ENCODE results near the gene MS4A7. TPM values are rescaled to one million over a fixed set of nuclear protein-coding genes. Genes with fewer than 3 reads are reported as not detected.
A peak's percentile ranks its signal among the peaks of the same experiment; 100 is the strongest.

Gene MS4A7
- total and polyA plus RNA-seq, 12 donors: 2.3 to 23.9 (median 5.5) TPM

GRCh38 chr11:60338053-60338452, 40.3 kb upstream of the MS4A7 start:
- 72 to 74% methylated on average over 2 of the region's 2 CpGs for WGBS, 2 donors
- no peak for ATAC-seq
- H3K27me3 ChIP-seq: peaks cover 0 to 7% (median 0%) of the 10 kb centered on the region in 7 donors
- H3K4me3 ChIP-seq: no peak overlapping the region
- H3K36me3 ChIP-seq: no peaks in the 10 kb centered on the region
- H3K4me1 ChIP-seq: peaks cover 0 to 28% (median 0%) of the 10 kb centered on the region in 9 donors
- intact Hi-C loops (cut with DNase I): loop anchor here in 1 of 10 donors (5.0 kb wide), 1 partner anchor 364 kb away; no protein-coding TSS in a partner anchor
- H3K9me3 ChIP-seq: peaks cover 0 to 2% (median 0%) of the 10 kb centered on the region in 11 donors
- no peak overlapping the region for H3K27ac ChIP-seq
- TF ChIP-seq CTCF (IDR thresholded peaks at IDR 0.05): no peak
- no peak for DNase-seq

- Histone ChIP-seq H3K4me3 (no peak overlapping the region), H3K4me1 (peaks cover 0 to 15% (median 0%) of the 10 kb centered on the region in 9 donors), H3K27ac (no peak overlapping the region), H3K27me3 (peaks cover 0 to 7% (median 0%) of the 10 kb centered on the region in 7 donors), H3K9me3 (peaks cover 0 to 4% (median 0%) of the 10 kb centered on the region in 11 donors), H3K36me3 (no peaks in the 10 kb centered on the region)
- TF ChIP-seq CTCF (IDR thresholded peaks at IDR 0.05): no peak
- intact Hi-C loops (cut with DNase I): loop anchor here in 1 of 10 donors (5.0 kb wide), 1 partner anchor 363 kb away; no protein-coding TSS in a partner anchor
- ATAC-seq: no peak
- no peak for DNase-seq
- 28 to 39% methylated on average over 3 of the region's 3 CpGs for WGBS, 2 donors
Measured at GRCh38 chr11:60339356-60339755, 39.0 kb upstream of the MS4A7 start.

- Histone ChIP-seq H3K4me1 (no peaks in the 10 kb centered on the region), H3K9me3 (peaks cover 0 to 4% (median 0%) of the 10 kb centered on the region in 11 donors), H3K36me3 (no peaks in the 10 kb centered on the region), H3K4me3 (no peak overlapping the region), H3K27me3 (peaks cover 0 to 11% (median 0%) of the 10 kb centered on the region in 7 donors), H3K27ac (no peak overlapping the region)
- no peak for DNase-seq
- intact Hi-C loops (cut with DNase I): no loop called here
- TF ChIP-seq CTCF (IDR thresholded peaks at IDR 0.05): peak in 7 of 9 donors; percentile 34 to 62 (median 44)
- no peak for ATAC-seq
- 68 to 74% methylated on average over 10 of the region's 10 CpGs for WGBS, 2 donors
Measured at GRCh38 chr11:60343094-60343704, 35.1 kb upstream of the MS4A7 start.

- no peak for TF ChIP-seq CTCF (IDR thresholded peaks at IDR 0.05)
- WGBS, 2 donors: 93 to 99% methylated on average over 2 of the region's 2 CpGs
- intact Hi-C loops (cut with DNase I): no loop called here
- Histone ChIP-seq H3K36me3 (no peaks in the 10 kb centered on the region), H3K4me3 (no peak overlapping the region), H3K4me1 (no peaks in the 10 kb centered on the region), H3K9me3 (peaks cover 0 to 4% (median 0%) of the 10 kb centered on the region in 11 donors), H3K27ac (no peak overlapping the region), H3K27me3 (peaks cover 0 to 15% (median 0%) of the 10 kb centered on the region in 7 donors)
- ATAC-seq (no peak), DNase-seq (no peak)
Measured at GRCh38 chr11:60344146-60344545, 34.2 kb upstream of the MS4A7 start.
